ENCODE measurements around the gene STRN4.
A peak's percentile ranks its signal among the peaks of the same experiment; 100 is the strongest.
"Not testable (repeated sequence)": the region's sequence is repeated elsewhere in the genome, so short reads cannot be mapped to it uniquely, and the experiment has no call there.

The STRN4 gene

GRCh38 chr19:46772170-46773017 lies 26.1 kb upstream of the STRN4 start:
- H3K27ac ChIP-seq (replicated peaks), result no peak overlapping the region
- DNase-seq (ENCODE audit: low read depth in 1 of 2, low spot score in 1 of 2), result no peak
- H3K27me3 ChIP-seq (ENCODE audit: insufficient read depth, poor library complexity, severe bottlenecking), result no peaks in the 10 kb centered on the region
- no peak overlapping the region for H3K4me3 ChIP-seq (replicated peaks; ENCODE audit: insufficient read depth, low read length)
- TF ChIP-seq POLR2AphosphoS5 (IDR thresholded peaks at IDR 0.05; ENCODE audit: low read depth) (no peak; the same call in 1 of the 2 replicates), SPI1 (IDR thresholded peaks at IDR 0.05; ENCODE audit: borderline replicate concordance, low read depth) (no peak), REST (IDR thresholded peaks at IDR 0.05; ENCODE audit: insufficient replicate concordance, low read depth) (no peak), CTCF (IDR thresholded peaks at IDR 0.05; ENCODE audit: insufficient read depth, low read length) (no peak), GABPA (IDR thresholded peaks at IDR 0.05; ENCODE audit: low read depth) (no peak)

- DNase-seq (ENCODE audit: low read depth in 1 of 2, low spot score in 1 of 2); H3K27me3 ChIP-seq (ENCODE audit: insufficient read depth, poor library complexity, severe bottlenecking); H3K27ac ChIP-seq (replicated peaks): not testable (repeated sequence)
Measured at GRCh38 chr19:46768746-46769145, 22.5 kb upstream of the STRN4 start.

GRCh38 chr19:46766569-46767317 lies 20.5 kb upstream of the STRN4 start:
- Histone ChIP-seq H3K4me3 (replicated peaks; ENCODE audit: insufficient read depth, low read length) (no peak overlapping the region), H3K27ac (replicated peaks) (no peak overlapping the region), H3K27me3 (ENCODE audit: insufficient read depth, poor library complexity, severe bottlenecking) (no peaks in the 10 kb centered on the region)
- TF ChIP-seq SPI1 (IDR thresholded peaks at IDR 0.05; ENCODE audit: borderline replicate concordance, low read depth) (no peak), GABPA (IDR thresholded peaks at IDR 0.05; ENCODE audit: low read depth) (no peak), REST (IDR thresholded peaks at IDR 0.05; ENCODE audit: insufficient replicate concordance, low read depth) (no peak), CTCF (IDR thresholded peaks at IDR 0.05; ENCODE audit: insufficient read depth, low read length) (peak; percentile 66)
- peak in 1 of 2 experiments; percentile 63 for DNase-seq (ENCODE audit: low read depth in 1 of 2, low spot score in 1 of 2)

More at GRCh38 chr19:46768746-46769145, 22.5 kb upstream of the STRN4 start:
- H3K4me3 ChIP-seq (replicated peaks; ENCODE audit: insufficient read depth, low read length), result not testable (repeated sequence)

GRCh38 chr19:46764817-46765291 lies 18.6 kb upstream of the STRN4 start:
- Histone ChIP-seq H3K27ac (replicated peaks) (no peak overlapping the region), H3K4me3 (replicated peaks; ENCODE audit: insufficient read depth, low read length) (no peak overlapping the region), H3K27me3 (ENCODE audit: insufficient read depth, poor library complexity, severe bottlenecking) (no peaks in the 10 kb centered on the region)
- no peak for TF ChIP-seq POLR2AphosphoS5 (IDR thresholded peaks at IDR 0.05; ENCODE audit: low read depth)
- TF ChIP-seq GABPA (IDR thresholded peaks at IDR 0.05; ENCODE audit: low read depth), result no peak
- no peak for TF ChIP-seq REST (IDR thresholded peaks at IDR 0.05; ENCODE audit: insufficient replicate concordance, low read depth)
- TF ChIP-seq SPI1 (IDR thresholded peaks at IDR 0.05; ENCODE audit: borderline replicate concordance, low read depth), result no peak
- TF ChIP-seq CTCF (IDR thresholded peaks at IDR 0.05; ENCODE audit: insufficient read depth, low read length), result no peak
- no peak for DNase-seq (ENCODE audit: low read depth in 1 of 2, low spot score in 1 of 2)
